GM10847 (cell line): ENCODE results near the gene DMAC2.

Experiments
- POLR2A ChIP-seq: IDR thresholded peaks from 2 replicates; pipeline ENCODE4 v1.6.1; 2011; ENCODE audit not compliant: insufficient read length; ENCODE audit errors: extremely low read depth

Gene DMAC2

GRCh38 chr19:41439441-41440222 lies at the start of gene DMAC2:
DMAC2 (minus strand) TSS chr19:41439912; CDS start chr19:41439899, 13 bp downstream.
- TF ChIP-seq POLR2A = peak; percentile 52

- no peak for TF ChIP-seq POLR2A
Measured at GRCh38 chr19:41484822-41485221, 45.1 kb upstream of the DMAC2 start.

DNA sequence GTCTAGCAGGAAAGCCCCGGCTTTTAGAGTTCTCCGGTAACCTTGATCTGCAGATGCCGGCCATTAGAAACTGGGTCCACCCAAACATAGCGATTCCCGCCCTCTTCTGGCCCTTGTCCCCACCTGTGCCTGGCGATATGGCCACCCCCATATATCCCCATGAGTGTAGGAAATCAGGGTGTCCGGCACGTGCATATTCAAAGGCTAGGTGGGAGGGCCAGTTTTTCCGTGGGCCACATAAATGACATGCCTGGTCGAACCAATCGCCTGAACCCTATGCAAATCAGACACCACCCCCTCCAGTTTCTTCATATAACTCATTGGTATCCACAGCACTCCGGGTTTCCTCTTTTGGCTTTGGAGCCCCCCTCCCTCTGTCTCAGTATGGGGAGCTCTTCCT lies 40.6 kb upstream of the DMAC2 start:
- no peak for TF ChIP-seq POLR2A

GRCh38 chr19:41479757-41480191 lies 40.1 kb upstream of the DMAC2 start:
- TF ChIP-seq POLR2A = no peak

DNA sequence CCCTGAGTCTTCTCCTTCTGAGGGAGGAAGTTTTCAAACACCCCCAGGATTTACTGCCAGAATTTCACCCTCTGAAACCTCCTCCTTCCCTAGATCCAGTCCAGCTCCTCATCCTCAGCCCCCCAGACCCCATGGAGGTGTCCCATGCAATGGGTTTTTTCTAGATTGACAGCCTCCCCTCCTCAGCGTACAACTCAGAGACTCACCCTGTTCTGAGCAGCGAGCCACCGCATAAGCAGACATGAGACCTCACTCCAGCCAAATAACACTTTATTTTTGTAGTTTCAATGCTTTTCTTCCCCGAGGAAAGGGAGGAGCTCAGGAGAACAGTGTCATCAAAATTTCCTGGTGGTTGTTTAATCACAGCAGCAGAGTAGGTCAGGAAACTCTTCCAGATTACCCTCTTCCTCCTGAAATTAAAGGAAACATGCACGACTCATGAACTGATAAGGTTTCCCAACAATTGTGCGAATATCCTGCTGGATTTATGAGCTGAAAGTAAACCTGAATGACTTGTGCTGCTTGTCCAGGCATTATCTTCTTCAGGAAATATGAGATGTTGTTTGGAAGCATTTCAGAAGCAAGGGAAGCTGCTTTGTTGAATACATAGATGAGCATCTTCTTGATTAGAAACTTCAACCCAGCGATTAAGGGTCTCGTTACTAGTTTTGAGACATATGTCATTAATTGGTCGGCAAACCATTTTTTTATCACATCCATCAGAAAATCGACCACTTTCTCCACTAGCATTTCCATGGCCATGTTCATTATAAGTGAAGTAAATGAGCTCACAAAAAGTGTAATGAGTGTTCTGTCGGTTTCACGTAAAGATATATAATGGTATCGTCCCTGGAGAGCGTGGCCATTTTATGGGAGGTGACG lies 39.4 kb upstream of the DMAC2 start:
- no peak for TF ChIP-seq POLR2A

DNA sequence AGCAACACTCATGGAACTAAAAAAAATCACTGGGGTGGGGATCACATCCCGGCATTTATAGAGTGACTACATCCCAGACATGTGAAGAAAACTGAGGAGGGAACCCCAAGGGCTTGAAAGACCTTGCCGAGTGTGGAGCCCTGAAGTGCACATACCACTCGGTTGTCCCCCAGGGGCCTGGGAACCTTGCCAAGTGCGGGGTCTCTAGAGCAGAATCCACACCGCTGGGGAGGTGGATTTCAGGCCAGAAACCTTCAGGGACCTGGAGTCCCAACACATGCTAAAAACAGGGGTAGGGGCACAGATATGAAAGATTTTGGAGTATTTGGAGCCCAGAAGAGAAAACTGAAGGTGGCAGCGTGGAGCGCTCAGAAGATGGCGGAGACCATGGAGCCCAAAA lies 38.5 kb upstream of the DMAC2 start:
- no peak for TF ChIP-seq POLR2A

DNA sequence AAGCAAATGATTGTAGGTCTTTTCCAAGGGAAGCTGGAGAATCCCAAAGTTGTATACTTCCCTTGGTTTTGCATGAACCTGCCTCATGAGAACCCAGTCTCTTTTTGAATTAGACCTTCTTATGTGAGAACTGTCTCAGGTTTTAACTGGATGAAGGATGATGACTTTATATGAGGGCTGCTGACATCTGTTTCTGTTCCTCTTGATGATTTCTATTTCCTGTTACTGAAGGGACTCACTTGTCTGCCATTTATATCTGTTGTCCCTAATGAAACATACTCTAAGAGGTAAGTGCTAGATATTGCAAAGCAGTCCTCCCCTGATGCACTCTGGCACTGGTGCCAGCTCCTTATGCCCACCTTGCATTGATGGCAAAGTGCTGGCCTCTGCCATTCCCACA lies 36.9 kb upstream of the DMAC2 start:
- TF ChIP-seq POLR2A = no peak

DNA sequence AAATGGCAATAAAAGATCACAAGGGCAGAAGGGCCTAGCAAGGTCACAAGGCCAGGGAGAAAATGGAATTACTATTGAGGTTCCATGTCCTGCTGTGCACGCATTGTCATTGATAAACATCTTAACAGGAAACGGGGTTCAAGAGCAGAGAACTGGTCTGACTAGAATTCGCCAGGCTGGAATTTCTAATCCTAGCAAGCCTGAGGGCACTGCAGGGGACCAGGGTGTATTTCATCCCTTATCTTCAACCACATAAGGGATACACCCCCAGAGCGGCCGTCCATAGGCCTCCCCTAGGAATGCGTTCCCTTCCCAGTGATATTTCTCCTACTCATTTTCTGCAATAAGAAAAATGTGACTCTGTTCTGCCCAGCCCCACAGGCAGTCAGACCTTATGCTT lies 22.8 kb upstream of the DMAC2 start:
- TF ChIP-seq POLR2A = no peak

DNA sequence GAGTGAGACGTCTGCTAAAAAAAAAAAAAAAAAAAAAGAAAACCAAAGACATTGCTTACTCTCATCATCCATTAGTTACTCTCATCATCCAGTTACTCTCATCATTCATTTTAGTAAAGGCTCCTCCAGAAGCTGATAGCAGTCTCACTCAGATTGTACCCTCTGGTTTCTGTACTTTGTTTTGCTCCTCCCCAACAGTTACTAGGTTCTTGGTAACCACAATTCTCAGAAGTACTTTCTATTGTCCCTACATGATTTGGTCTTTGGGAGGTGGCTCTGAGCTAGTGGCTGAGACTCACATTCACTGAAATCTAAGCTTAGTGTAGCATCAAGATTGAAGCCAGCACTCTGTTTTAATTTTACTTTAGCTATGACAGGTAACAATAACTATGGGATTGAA lies 17.5 kb upstream of the DMAC2 start:
- no peak for TF ChIP-seq POLR2A

GRCh38 chr19:41456342-41456918 lies 16.7 kb upstream of the DMAC2 start:
- no peak for TF ChIP-seq POLR2A

DNA sequence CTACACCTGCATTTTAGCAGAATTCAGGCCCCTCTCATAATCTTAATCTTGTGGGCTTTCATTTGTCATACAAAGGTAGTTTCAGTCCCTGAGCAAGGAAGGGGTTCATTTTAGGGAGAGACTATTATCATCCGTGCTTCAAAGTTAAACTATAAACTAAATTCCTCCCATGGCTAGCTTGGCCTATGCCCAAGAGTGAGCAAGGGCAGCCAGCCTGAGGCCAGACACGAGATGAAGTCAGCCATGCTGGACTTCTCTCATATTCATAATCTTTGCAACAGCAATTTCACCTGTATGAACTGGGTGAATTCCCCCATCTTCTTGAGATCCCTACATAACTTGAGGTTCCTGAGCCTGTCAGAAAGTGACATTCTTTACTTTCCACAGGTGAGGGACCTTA lies 16.2 kb upstream of the DMAC2 start:
- no peak for TF ChIP-seq POLR2A

- TF ChIP-seq POLR2A = no peak
Measured at GRCh38 chr19:41452584-41453275, 13.0 kb upstream of the DMAC2 start.

DNA sequence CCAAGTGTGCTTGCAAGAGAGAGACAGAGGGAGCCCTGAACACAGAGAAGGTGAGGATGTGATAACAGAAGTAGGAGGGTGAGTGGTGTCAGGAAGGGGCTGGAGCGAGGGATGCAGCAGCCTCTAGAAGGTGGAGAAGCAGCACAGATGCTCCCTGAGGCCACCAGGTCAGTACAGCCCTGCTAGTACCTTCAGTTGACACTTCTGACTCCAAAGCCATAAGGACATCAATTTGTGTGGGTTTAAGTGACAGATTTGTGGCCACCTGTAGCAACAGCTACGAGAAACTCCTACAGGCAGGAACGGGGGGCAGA lies 10.1 kb upstream of the DMAC2 start:
- no peak for TF ChIP-seq POLR2A

GRCh38 chr19:41449079-41449864 lies 9.6 kb upstream of the DMAC2 start:
- TF ChIP-seq POLR2A = no peak
